CD4-positive, alpha-beta T cell treated with Interleukin-4 for 4 hours (primary cell): ENCODE data around the gene VAPA.

Experiments
- DNase-seq: peaks from one replicate; pipeline ENCODE4 v3.0.0-alpha.2; 2020

VAPA gene

DNA sequence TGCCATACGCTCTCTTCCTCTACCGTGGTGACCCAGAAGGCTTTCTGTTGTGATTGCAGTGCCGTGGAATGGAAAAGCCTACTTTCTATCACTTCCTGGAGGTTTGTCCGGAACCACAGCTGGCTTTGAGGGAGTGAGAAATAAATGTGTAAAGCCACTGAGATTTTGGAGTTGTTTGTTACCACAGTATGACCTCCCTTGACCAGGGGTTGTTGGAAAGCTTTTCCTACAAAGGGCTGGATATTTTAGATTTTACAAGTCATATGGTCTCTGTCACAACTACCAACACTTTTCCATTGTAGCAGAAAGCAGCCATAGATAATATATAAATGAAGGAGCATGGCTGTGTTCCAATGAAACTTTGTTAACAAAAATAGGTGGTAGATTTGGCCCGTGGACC is 70.3 kb downstream of the VAPA start:
- DNase-seq, result no peak

GRCh38 chr18:9985641-9986040 is 71.8 kb downstream of the VAPA start:
- no peak for DNase-seq

DNA sequence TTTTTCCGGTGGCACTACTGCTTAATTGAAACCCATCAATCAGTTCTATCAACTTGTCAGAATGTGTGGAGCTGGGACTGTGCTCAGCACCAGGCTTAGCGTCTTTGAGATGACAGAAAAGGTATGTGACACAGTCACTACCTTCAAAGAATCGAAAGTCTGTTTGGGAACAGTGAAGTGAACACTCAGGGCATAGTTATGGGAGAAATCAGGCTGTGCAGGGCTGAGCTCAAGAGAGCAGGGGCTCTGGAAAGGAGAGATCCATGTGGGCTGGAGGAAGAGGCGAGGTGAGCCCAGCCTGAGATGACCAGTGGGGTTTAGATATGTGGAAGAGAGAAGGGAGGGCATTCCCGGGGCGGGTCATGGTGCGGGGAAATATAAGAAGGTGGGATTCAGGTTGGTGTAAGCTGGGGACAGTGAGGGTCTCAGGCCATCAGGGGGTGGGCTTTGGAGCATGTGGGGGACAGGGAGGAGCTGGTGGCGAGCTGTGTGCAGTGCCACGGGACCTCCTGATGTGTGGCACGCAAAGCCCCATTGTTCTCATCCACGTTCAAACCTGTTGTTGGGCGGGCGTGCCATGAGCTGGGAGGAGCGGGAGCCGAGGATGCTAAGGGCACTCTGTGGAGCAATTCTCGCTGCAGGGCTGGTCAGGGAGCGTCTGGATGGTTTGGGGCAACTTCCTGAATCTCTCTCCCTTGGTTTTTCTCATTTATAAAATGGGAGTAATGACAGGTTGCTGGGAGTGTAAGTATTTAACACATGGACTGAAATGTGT is 72.5 kb downstream of the VAPA start:
- no peak for DNase-seq

DNA sequence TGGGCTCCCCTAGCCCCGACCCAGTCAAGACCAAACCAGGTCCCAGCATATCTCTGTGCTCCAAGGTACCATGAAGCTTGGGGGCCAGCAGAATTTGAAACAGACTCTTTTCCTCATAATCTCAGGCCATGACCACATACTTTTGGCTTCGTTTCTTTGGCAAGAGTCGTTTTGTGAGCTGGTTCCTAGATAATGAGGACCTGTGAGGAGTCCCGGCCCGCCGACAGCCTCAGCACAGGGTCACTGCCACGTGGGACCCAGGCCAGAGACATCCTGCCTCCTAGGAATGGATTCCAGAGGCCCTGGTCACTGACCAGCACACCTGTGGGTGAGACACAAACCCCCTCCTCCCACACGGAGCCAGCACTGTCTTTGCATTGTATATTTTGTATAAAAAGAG is 73.5 kb downstream of the VAPA start:
- no peak for DNase-seq

DNA sequence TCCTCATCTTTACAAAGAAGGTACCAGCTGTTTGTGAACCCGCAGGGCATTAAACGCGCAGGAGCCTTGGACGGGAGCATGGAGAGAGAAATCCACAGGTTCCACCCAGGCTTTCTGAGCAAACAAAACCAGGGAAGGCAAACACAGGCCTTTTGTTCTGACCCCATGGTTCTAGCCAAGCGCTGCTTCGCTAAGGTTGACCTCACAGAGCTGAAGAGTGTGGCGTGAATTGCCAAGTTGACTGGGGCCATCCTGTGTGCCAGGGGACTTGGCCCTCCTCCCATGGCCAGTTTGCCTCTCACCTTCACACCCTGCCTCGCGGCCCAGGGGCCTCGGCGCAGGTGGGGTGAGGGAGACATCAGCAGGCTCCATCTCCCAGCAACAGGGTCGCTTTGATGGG is 74.1 kb downstream of the VAPA start:
- DNase-seq, result no peak

- DNase-seq, result no peak
Observed at GRCh38 chr18:9988665-9989064, 74.8 kb downstream of the VAPA start.

GRCh38 chr18:9989481-9989880 is 75.7 kb downstream of the VAPA start:
- DNase-seq, result no peak

DNA sequence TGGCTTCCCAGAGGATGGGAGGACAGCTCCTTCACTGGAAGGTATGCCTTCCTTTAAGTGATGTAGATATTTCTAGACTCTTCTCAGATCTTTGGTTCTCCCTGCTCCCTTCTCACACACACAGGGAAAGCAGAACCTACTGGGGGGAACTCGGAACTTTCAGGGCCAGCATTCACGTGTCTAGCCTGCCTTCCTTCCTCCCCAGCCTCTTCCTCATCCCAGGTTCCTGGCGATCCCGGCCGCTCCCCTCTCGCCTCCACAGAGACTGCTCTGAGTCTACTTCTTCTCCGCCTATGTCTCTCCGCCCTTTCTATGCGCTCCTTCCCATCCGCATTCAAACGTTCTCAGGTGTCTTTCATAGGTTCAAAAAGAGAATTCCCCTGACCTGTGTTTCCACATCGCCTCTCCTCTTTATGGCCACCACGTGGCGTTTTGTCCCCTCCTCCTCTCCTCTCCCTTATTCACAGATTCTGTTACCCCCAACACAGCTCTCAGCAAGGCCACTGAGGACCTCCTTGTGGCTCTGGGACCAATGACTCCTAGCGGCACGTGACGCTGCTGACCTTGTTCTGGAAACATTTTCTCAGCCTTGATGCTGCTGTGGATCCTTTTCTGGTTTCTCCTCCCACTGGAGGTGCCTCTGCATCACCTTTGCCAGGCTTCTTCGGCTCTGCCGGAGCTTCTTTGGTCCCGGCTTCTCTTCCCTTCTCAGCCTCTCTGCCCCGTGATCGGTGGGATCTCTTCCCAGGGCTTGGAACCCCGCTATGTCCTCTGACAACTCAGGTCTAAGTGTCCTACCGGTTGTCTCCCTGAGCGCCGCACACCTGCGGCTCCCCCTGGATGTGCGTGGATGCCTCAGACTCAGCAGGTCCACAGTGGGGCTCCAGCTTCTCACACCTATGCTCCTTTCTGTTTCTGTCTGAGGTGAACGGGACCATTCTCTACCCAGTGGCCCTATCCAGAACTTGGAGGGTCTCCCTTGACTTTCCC is 77.5 kb downstream of the VAPA start:
- DNase-seq, result no peak

DNA sequence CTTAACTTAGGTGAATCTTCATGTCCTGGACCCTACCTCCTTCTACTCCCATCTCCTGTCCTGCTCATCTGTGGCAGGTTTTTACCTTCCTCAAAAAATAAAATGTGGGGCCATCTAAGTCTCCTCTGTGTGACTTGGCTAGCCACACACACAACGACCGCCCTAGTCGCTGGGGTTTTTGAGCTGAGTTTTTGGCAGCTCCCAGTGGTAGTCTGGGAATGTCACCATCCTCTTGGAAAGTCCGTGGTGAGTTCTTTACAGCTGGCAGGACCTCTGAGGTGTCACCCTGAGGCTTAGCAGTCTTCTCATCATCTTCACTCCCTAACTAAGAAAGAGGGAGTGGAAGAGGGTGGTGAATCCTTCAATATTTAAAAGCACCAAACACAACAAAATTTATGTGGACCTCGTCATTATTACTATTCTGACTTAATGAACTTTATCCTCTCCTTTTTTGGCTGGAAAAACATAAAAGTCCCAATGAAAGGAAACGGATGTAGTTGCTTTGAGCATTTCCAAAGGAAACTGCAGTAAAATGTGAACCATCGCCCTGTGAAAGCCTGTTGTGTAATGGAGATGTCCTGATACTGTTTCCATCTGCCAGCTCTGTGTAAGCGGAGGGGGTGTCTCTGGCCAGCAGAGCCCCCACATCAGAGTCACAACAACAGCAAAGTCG is 78.6 kb downstream of the VAPA start:
- DNase-seq, result no peak

- no peak for DNase-seq
Observed at GRCh38 chr18:9992973-9993520, 79.2 kb downstream of the VAPA start.

DNA sequence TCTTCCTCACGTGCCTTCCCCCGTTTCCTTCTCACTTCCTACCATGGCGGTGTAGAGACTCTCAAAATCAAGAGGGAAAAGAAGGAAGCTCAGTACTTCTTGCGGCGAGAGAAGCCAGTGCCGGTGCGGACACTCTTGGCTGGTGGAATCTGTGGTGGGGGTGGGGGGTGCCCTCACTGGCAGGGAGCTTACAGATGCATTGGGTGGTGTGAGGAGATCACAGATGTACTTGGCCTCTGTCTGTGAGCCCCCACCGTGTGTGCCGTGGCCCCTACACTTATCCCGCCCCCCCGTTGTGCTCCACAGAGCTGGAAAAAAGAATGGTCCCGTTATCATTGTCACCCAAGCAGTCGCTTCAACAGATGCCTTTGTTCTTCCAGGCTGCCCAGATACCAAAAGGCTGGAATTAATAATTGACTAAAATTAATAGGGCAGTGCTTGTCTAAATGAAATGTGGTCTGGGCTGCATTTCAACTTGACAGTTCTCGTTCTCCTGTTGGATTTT is 79.8 kb downstream of the VAPA start:
- DNase-seq, result no peak

- DNase-seq, result no peak
Observed at GRCh38 chr18:9994026-9994570, 80.3 kb downstream of the VAPA start.

DNA sequence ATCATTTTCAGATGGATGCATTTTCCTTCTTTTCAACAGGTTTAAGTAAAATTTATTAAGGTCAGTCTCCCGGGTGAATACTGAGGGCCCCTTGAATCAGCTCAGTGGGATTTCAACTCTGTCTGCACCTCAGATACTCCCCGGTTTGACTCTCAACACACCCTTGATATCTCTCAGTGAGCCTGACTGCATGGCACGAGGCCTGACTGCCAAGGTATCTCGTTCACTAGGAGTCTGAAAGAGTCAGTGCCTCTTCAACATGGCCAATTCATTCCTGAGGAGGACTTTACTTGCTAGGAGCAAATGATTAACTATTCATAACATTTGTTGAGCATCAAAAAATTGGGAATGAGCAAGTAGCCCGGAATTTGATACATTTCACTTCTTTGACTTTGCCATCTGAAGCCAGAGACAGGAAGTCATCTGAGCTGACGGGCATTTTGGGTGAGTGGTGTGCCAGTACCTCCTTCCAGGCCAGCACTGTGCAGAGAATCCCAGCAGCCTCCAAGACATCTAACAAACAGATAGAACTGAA is 81.0 kb downstream of the VAPA start:
- no peak for DNase-seq

GRCh38 chr18:9995631-9996030 is 81.8 kb downstream of the VAPA start:
- no peak for DNase-seq

- DNase-seq, result no peak
Observed at GRCh38 chr18:9996094-9996493, 82.3 kb downstream of the VAPA start.

GRCh38 chr18:9997711-9998110 is 83.9 kb downstream of the VAPA start:
- no peak for DNase-seq

- DNase-seq, result no peak
Observed at GRCh38 chr18:9998330-9998729, 84.5 kb downstream of the VAPA start.

DNA sequence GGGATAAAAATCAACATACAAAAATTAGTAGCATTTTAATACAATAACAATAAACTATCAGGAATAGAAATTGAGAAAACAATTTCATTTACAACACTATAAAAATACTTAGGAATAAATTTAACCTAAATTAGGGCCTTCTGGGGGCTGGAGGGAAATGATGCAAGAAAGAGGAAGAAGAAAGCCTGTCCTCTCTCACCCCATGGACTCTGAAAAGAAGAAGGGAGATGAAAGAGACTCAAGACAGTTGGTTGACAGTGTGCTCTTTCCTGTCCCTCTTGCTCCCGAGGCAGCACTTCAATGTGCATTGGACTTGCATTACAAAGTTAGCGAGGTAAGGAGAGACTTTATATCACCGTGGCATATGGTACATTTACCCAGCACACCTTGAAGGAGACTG is 88.5 kb downstream of the VAPA start:
- no peak for DNase-seq

GRCh38 chr18:10003281-10003680 is 89.5 kb downstream of the VAPA start:
- DNase-seq, result no peak

DNA sequence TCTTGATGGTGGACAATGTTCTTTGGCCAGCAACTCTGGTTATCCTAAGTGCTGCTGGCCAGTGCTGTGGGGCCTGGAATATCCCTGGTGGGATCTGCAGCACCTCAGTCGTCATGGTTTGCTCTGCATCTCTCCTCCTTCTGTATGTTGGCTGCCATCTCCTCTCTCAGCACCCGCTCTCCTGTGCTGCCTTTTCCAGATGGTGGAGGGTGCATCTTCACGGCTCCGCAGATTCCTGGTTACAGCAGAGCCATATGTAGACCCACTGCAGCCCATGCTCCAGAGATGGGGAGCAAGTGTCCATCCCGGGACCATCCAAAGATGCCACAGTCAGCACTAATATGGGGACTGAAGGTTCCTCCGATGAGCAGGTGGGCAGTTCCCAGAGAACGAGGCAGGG is 90.0 kb downstream of the VAPA start:
- no peak for DNase-seq

GRCh38 chr18:10006311-10006893 is 92.6 kb downstream of the VAPA start:
- DNase-seq, result no peak
